Heart left ventricle (tissue), 13 donors: Measurements from ENCODE around the gene TPP2.

Source experiments
- CTCF ChIP-seq, 12 donors: fragments of 200-600 bp; sonication (generic) in 4 of 12; IDR thresholded peaks; one replicate each; pipeline versions ENCODE4 v1.5.0 to v1.8.0; 2018 to 2022; ENCODE audit warnings: antibody characterized with exemption in 12 of 12, mild to moderate bottlenecking in 5 of 12
- POLR2A ChIP-seq, 2 donors: fragments of 450-650 bp; IDR thresholded peaks; one replicate each; pipeline ENCODE4 v1.6.1; 2017; ENCODE audit warnings: antibody characterized with exemption in 2 of 2, mild to moderate bottlenecking in 2 of 2, moderate library complexity in 2 of 2
- donor health status: ischemic (EF 13 %, LVEDD 7.1; RV severe dilation, severe dysfunction).
- donor health status: DM: no; HTN: yes; CAD: no.
- donor health status: DM: no; HTN: no; CAD: no.
- donor health status: ischemic (EF 25% LVEDD 6.9; RV normal size, moderate dysfunction).
- donor health status: ischemic (EF 25% LVEDD 5.7; RV mildly dilated, moderate dysfunction).
- donor health status: ischemic (EF 35%, LVEDD 5.7; RV mildly dilated, moderate dysfunction).
- donor health status: nonischemic (EF 11% LVEDD 7.7; RV severe dilation, severe dysfunction).
- donor health status: DM: yes; HTN: yes; CAD: no.
- donor health status: PGD.
- donor health status: ischemic (EF 29% LVEDD 5.4; RV normal size, mild dysfunction).
- donor health status: nonischemic (EF 23%, LVEDD 6.1; RV moderate dilation, normal function).

- TF ChIP-seq CTCF (IDR thresholded peaks at IDR 0.05) (no peak), POLR2A (IDR thresholded peaks at IDR 0.05) (no peak)
These were observed 106.9 kb downstream of the TPP2 start for GRCh38 chr13:102703726-102704035.
